Activated CD8-positive, alpha-beta T cell treated with anti-CD3 and anti-CD28 coated beads for 36 hours (primary cell): ENCODE results near the gene ERCC6. TPM values are rescaled to one million over a fixed set of nuclear protein-coding genes. Genes with fewer than 3 reads are reported as not detected.

Experiments used
- ATAC-seq: fragments of 200-7000 bp; cut with Tn5 transposase; one replicate; pipeline ENCODE4 v1.10.0; 2021; ENCODE audit warnings: mild to moderate bottlenecking, moderate library complexity
- CTCF ChIA-PET: fragments of 350-600 bp; sonication (Branson Sonifier 250); formaldehyde crosslinking; loops from one replicate; lab custom pipeline; 2021; ENCODE audit warnings: antibody characterized with exemption; lab: Charles Lee
- POLR2A ChIA-PET: fragments of 350-600 bp; sonication (Branson Sonifier 250); formaldehyde crosslinking; loops from one replicate; lab custom pipeline; 2021; ENCODE audit warnings: antibody characterized with exemption; lab: Charles Lee
- DNase-seq: peaks from one replicate; pipeline ENCODE4 v3.0.0-alpha.2; 2020
- H3K27ac Mint-ChIP-seq: one replicate; pipeline ENCODE4 v1.8.0; 2021; ENCODE audit warnings: mild to moderate bottlenecking, mixed read lengths
- H3K27me3 Mint-ChIP-seq: one replicate; pipeline ENCODE4 v1.8.0; 2021; ENCODE audit warnings: mixed read lengths
- H3K36me3 Mint-ChIP-seq: one replicate; pipeline ENCODE4 v1.8.0; 2021; ENCODE audit warnings: low read depth, mixed read lengths
- H3K4me1 Mint-ChIP-seq: one replicate; pipeline ENCODE4 v1.8.0; 2021; ENCODE audit warnings: low read depth, mixed read lengths
- H3K4me3 Mint-ChIP-seq: one replicate; pipeline ENCODE4 v1.8.0; 2021; ENCODE audit warnings: mild to moderate bottlenecking, moderate library complexity, mixed read lengths
- H3K9me3 Mint-ChIP-seq: one replicate; pipeline ENCODE4 v1.8.0; 2021; ENCODE audit warnings: mixed read lengths
- intact Hi-C: fragments of 100-400 bp; cut with micrococcal nuclease; formaldehyde crosslinking; loops from one replicate; pipeline ENCODE4 v1.10.0; 2022
- total RNA-seq, 2 experiments: library from RNA; stranded (reverse); gene quantifications; one replicate each; pipeline ENCODE4 v1.2.3, GENCODE V29; 2021
- TF ChIP-seq, protein P1 (sequence below): fragments of 200-600 bp; IDR thresholded peaks from one replicate; pipeline ENCODE4 v1.8.0; 2022; ENCODE audit warnings: antibody characterized with exemption, mild to moderate bottlenecking

ERCC6 gene
- total RNA-seq, 2 experiments from 2014 or later: 19.1 to 21.8 TPM

DNA sequence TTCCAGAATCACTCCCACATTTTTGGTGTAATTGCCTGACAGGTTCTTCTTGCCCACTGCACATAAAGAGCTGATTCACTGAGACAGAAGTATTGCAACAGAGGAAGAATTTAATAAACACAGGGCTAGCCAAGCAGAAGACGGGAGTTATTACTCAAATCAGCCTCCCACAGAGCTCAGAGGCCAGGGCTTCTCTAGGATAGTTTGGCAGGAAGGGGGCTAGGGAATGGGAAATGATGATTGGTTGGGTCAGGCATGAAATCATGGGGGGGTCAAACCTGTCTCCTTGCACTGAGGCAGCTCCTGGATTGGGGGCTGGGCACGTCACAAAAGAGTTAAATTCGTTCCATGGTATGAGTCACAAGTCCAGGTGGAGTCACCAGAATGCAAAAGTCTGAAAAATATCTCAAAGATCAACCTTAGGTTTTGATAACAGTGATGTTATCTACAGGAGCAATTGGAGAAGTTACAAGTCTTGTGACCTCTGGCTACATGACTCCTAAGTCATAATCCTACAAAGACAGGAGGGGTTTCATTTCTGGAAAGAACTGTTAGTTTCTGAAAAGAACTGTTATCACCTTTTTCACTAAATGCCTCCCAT, 30.2 kb upstream of the ERCC6 start:
- H3K4me1 Mint-ChIP-seq: peaks cover 16% of the 10 kb centered on the region
- H3K4me3 Mint-ChIP-seq: no peak overlapping the region
- peak overlapping the region; percentile 8 for H3K27ac Mint-ChIP-seq
- DNase-seq: no peak
- H3K36me3 Mint-ChIP-seq: no peaks in the 10 kb centered on the region
- POLR2A ChIA-PET: no interaction called here
- CTCF ChIA-PET: interaction anchor here (1.4 kb wide), 1 partner anchor 24 kb away, joined by 3 read pairs; no protein-coding TSS in a partner anchor
- intact Hi-C loops: no loop called here
- no peaks in the 10 kb centered on the region for H3K9me3 Mint-ChIP-seq
- TF ChIP-seq, protein P1, sequence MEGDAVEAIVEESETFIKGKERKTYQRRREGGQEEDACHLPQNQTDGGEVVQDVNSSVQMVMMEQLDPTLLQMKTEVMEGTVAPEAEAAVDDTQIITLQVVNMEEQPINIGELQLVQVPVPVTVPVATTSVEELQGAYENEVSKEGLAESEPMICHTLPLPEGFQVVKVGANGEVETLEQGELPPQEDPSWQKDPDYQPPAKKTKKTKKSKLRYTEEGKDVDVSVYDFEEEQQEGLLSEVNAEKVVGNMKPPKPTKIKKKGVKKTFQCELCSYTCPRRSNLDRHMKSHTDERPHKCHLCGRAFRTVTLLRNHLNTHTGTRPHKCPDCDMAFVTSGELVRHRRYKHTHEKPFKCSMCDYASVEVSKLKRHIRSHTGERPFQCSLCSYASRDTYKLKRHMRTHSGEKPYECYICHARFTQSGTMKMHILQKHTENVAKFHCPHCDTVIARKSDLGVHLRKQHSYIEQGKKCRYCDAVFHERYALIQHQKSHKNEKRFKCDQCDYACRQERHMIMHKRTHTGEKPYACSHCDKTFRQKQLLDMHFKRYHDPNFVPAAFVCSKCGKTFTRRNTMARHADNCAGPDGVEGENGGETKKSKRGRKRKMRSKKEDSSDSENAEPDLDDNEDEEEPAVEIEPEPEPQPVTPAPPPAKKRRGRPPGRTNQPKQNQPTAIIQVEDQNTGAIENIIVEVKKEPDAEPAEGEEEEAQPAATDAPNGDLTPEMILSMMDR: no peak
- ATAC-seq: peak; percentile 22
- peaks cover 26% of the 10 kb centered on the region for H3K27me3 Mint-ChIP-seq

DNA sequence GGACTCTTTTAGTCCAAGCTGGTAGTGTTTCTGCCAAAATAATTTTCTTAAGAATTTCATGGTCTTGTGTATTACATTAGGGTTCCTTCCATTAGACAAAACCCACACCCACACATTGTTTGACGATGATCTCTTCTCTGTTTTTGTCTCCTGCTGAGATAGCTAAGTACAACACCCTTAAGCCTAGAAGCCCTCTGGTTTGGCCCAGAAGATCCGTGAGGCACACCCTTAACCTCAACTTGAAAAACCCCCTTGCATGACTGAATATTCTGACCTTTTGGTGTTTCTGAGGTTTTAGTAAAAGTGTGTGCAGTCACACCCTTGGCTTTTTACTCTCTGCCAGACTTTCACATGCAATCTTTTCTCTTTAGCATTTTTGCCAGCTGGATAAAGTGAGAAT, 29.3 kb upstream of the ERCC6 start:
- Mint-ChIP-seq H3K27me3 (peaks cover 33% of the 10 kb centered on the region), H3K9me3 (no peaks in the 10 kb centered on the region), H3K36me3 (no peaks in the 10 kb centered on the region), H3K4me1 (peaks cover 16% of the 10 kb centered on the region), H3K27ac (peak overlapping the region; percentile 52), H3K4me3 (no peak overlapping the region)
- DNase-seq: peak; percentile 38
- CTCF ChIA-PET: interaction anchor here (1.4 kb wide), 1 partner anchor 25 kb away, joined by 3 read pairs; no protein-coding TSS in a partner anchor
- POLR2A ChIA-PET: no interaction called here
- intact Hi-C loops: no loop called here
- TF ChIP-seq, protein P1: no peak
- peak; percentile 70 for ATAC-seq

GRCh38 chr10:49567810-49568209, 28.9 kb upstream of the ERCC6 start:
- no peak overlapping the region for H3K4me3 Mint-ChIP-seq
- H3K9me3 Mint-ChIP-seq: no peaks in the 10 kb centered on the region
- ATAC-seq (peak; percentile 38), DNase-seq (no peak)
- peaks cover 33% of the 10 kb centered on the region for H3K27me3 Mint-ChIP-seq
- peak overlapping the region; percentile 52 for H3K27ac Mint-ChIP-seq
- TF ChIP-seq, protein P1: no peak
- intact Hi-C loops: no loop called here
- CTCF ChIA-PET: interaction anchor here (0.8 to 1.4 kb wide), 2 partner anchors 25 to 29 kb away, joined by 3 read pairs; partner anchors contain the start of gene ERCC6
- H3K36me3 Mint-ChIP-seq: no peaks in the 10 kb centered on the region
- H3K4me1 Mint-ChIP-seq: peaks cover 16% of the 10 kb centered on the region
- POLR2A ChIA-PET: no interaction called here

- DNase-seq: no peak
- peaks cover 41% of the 10 kb centered on the region for H3K27me3 Mint-ChIP-seq
- intact Hi-C loops: no loop called here
- no peak overlapping the region for H3K27ac Mint-ChIP-seq
- no peaks in the 10 kb centered on the region for H3K9me3 Mint-ChIP-seq
- TF ChIP-seq, protein P1: no peak
- CTCF ChIA-PET: interaction anchor here (1.0 to 1.2 kb wide), 2 partner anchors 30 to 45 kb away, joined by 3 read pairs; no protein-coding TSS in a partner anchor
- no peak for ATAC-seq
- no peaks in the 10 kb centered on the region for H3K36me3 Mint-ChIP-seq
- POLR2A ChIA-PET: interaction anchor here (0.9 kb wide), 1 partner anchor 37 kb away, joined by 3 read pairs; no protein-coding TSS in a partner anchor
- no peak overlapping the region for H3K4me3 Mint-ChIP-seq
- H3K4me1 Mint-ChIP-seq: peaks cover 16% of the 10 kb centered on the region
Measured at GRCh38 chr10:49564461-49565009, 25.6 kb upstream of the ERCC6 start.

- ATAC-seq: no peak
Measured at GRCh38 chr10:49562893-49563292, 24.0 kb upstream of the ERCC6 start.

More at GRCh38 chr10:49562893-49563292, 24.0 kb upstream of the ERCC6 start:
- Mint-ChIP-seq H3K4me1 (peaks cover 2% of the 10 kb centered on the region), H3K27me3 (peaks cover 37% of the 10 kb centered on the region), H3K4me3 (no peak overlapping the region), H3K9me3 (no peaks in the 10 kb centered on the region), H3K36me3 (no peaks in the 10 kb centered on the region), H3K27ac (no peak overlapping the region)
- no peak for DNase-seq
- intact Hi-C loops: no loop called here
- POLR2A ChIA-PET: no interaction called here
- CTCF ChIA-PET: no interaction called here
- TF ChIP-seq, protein P1: no peak
